WTC11 (cell line): Measurements from ENCODE around the gene PPTC7. TPM values are rescaled to one million over a fixed set of nuclear protein-coding genes. Genes with fewer than 3 reads are reported as not detected.
A peak's percentile ranks its signal among the peaks of the same experiment; 100 is the strongest.

Source experiments
- ATAC-seq: fragments of 200-7000 bp; cut with Tn5 transposase; 2 replicates; pipeline ENCODE4 v1.10.0; 2021; ENCODE audit warnings: mild to moderate bottlenecking, moderate library complexity
- CTCF ChIA-PET: fragments of 300-600 bp; sonication (Branson Sonifier 250); formaldehyde crosslinking; loops from one replicate; lab custom pipeline; 2021; ENCODE audit warnings: antibody characterized with exemption; lab: Charles Lee
- POLR2A ChIA-PET: fragments of 350-600 bp; sonication (Branson Sonifier 250); formaldehyde crosslinking; loops from one replicate; lab custom pipeline; 2021; ENCODE audit warnings: antibody characterized with exemption; lab: Charles Lee
- DNase-seq: peaks from one replicate; pipeline ENCODE4 v3.0.0; 2021; ENCODE audit warnings: low spot score
- H3K27ac Mint-ChIP-seq: 2 replicates; pipeline ENCODE4 v1.8.0; 2021; ENCODE audit warnings: mixed read lengths
- H3K27me3 Mint-ChIP-seq: 2 replicates; pipeline ENCODE4 v1.8.0; 2021; ENCODE audit warnings: low read depth, mild to moderate bottlenecking, moderate library complexity, mixed read lengths
- H3K36me3 Mint-ChIP-seq: 2 replicates; pipeline ENCODE4 v1.8.0; 2021; ENCODE audit warnings: mixed read lengths
- H3K4me1 Mint-ChIP-seq: 2 replicates; pipeline ENCODE4 v1.8.0; 2022; ENCODE audit warnings: mixed read lengths
- H3K4me3 Mint-ChIP-seq: 2 replicates; pipeline ENCODE4 v1.8.0; 2021; ENCODE audit warnings: mild to moderate bottlenecking, moderate library complexity, mixed read lengths
- H3K9me3 Mint-ChIP-seq: 2 replicates; pipeline ENCODE4 v1.8.0; 2021; ENCODE audit warnings: mixed read lengths
- E2F1 ChIP-seq: sonication (generic); formaldehyde crosslinking; IDR thresholded peaks from 2 replicates; pipeline ENCODE4 v1.8.0; 2022; ENCODE audit warnings: mild to moderate bottlenecking, missing genetic modification reagents
- ETV6 ChIP-seq: sonication (generic); formaldehyde crosslinking; IDR thresholded peaks from 2 replicates; pipeline ENCODE4 v1.8.1; 2022; ENCODE audit warnings: mild to moderate bottlenecking, missing genetic modification reagents
- GABPB1 ChIP-seq: sonication (generic); formaldehyde crosslinking; IDR thresholded peaks from 2 replicates; pipeline ENCODE4 v1.8.1; 2023; ENCODE audit warnings: mild to moderate bottlenecking, missing genetic modification reagents
- GTF2I ChIP-seq: fragments of 250-450 bp; sonication (Bioruptor Pico); conservative IDR thresholded peaks from 2 replicates; pipeline ENCODE4 v1.4.0; 2021; ENCODE audit warnings: mild to moderate bottlenecking
- HMGXB4 ChIP-seq: sonication (generic); formaldehyde crosslinking; IDR thresholded peaks from 2 replicates; pipeline ENCODE4 v1.8.1; 2023; ENCODE audit warnings: mild to moderate bottlenecking, moderate library complexity, missing genetic modification reagents
- JAZF1 ChIP-seq: fragments of 250-450 bp; sonication (Bioruptor Pico); IDR thresholded peaks from 2 replicates; pipeline ENCODE4 v1.9.0; 2021; ENCODE audit warnings: moderate library complexity, mild to moderate bottlenecking, inconsistent platforms
- KAT7 ChIP-seq: sonication (generic); formaldehyde crosslinking; IDR thresholded peaks from 2 replicates; pipeline ENCODE4 v1.8.1; 2023; ENCODE audit warnings: missing genetic modification reagents, mild to moderate bottlenecking, borderline replicate concordance
- NR3C1 ChIP-seq: sonication (generic); formaldehyde crosslinking; conservative IDR thresholded peaks from 2 replicates; pipeline ENCODE4 v1.8.1; 2023; ENCODE audit warnings: low read depth, mild to moderate bottlenecking, missing genetic modification reagents
- OVOL2 ChIP-seq: fragments of 250-450 bp; sonication (Bioruptor Pico); IDR thresholded peaks from 2 replicates; pipeline ENCODE4 v1.9.0; 2021; ENCODE audit warnings: mild to moderate bottlenecking, borderline replicate concordance
- RELA ChIP-seq: sonication (generic); formaldehyde crosslinking; IDR thresholded peaks from 2 replicates; pipeline ENCODE4 v1.8.1; 2022; ENCODE audit warnings: missing genetic modification reagents, mild to moderate bottlenecking, borderline replicate concordance
- SP1 ChIP-seq: sonication (generic); formaldehyde crosslinking; conservative IDR thresholded peaks from 2 replicates; pipeline ENCODE4 v1.8.1; 2022; ENCODE audit warnings: missing genetic modification reagents
- TCF7 ChIP-seq: sonication (generic); formaldehyde crosslinking; IDR thresholded peaks from 2 replicates; pipeline ENCODE4 v1.8.0; 2022; ENCODE audit warnings: mild to moderate bottlenecking, low read depth, missing genetic modification reagents, moderate library complexity
- TEAD4 ChIP-seq: sonication (generic); formaldehyde crosslinking; IDR thresholded peaks from 2 replicates; pipeline ENCODE4 v1.8.0; 2022; ENCODE audit warnings: mild to moderate bottlenecking, missing genetic modification reagents
- ZNF121 ChIP-seq: sonication (generic); formaldehyde crosslinking; IDR thresholded peaks from 2 replicates; pipeline ENCODE4 v1.8.0; 2023; ENCODE audit warnings: missing genetic modification reagents
- total RNA-seq: library from RNA; stranded (reverse); gene quantifications from 3 replicates; pipeline ENCODE4 v1.2.3, GENCODE V29; 2021
- TF ChIP-seq, protein P1 (sequence below): fragments of 250-450 bp; sonication (Bioruptor Pico); IDR thresholded peaks from 2 replicates; pipeline ENCODE4 v1.9.0; 2021; ENCODE audit warnings: mild to moderate bottlenecking
- TF ChIP-seq, protein P2 (sequence below): sonication (generic); formaldehyde crosslinking; IDR thresholded peaks from 2 replicates; pipeline ENCODE4 v1.8.1; 2023; ENCODE audit warnings: mild to moderate bottlenecking, missing genetic modification reagents, moderate library complexity
- TF ChIP-seq, protein P3 (sequence below): sonication (generic); formaldehyde crosslinking; IDR thresholded peaks from 2 replicates; pipeline ENCODE4 v1.8.1; 2022; ENCODE audit warnings: low read depth, mild to moderate bottlenecking, moderate library complexity, missing genetic modification reagents, borderline replicate concordance
- TF ChIP-seq, protein P4 (sequence below): fragments of 200-600 bp; IDR thresholded peaks from 2 replicates; pipeline ENCODE4 v1.8.0; 2022; ENCODE audit warnings: antibody characterized with exemption
- TF ChIP-seq, protein P5 (sequence below): sonication (generic); formaldehyde crosslinking; conservative IDR thresholded peaks from 2 replicates; pipeline ENCODE4 v1.8.1; 2023; ENCODE audit warnings: mild to moderate bottlenecking, low read depth, missing genetic modification reagents, moderate library complexity
- TF ChIP-seq, protein P6 (sequence below): sonication (generic); formaldehyde crosslinking; conservative IDR thresholded peaks from 2 replicates; pipeline ENCODE4 v1.8.1; 2022; ENCODE audit warnings: mild to moderate bottlenecking, missing genetic modification reagents

PPTC7 gene
- total RNA-seq, 1 experiment from 2014 or later = 15.6 TPM

- TF ChIP-seq, protein P1, sequence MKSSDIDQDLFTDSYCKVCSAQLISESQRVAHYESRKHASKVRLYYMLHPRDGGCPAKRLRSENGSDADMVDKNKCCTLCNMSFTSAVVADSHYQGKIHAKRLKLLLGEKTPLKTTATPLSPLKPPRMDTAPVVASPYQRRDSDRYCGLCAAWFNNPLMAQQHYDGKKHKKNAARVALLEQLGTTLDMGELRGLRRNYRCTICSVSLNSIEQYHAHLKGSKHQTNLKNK (CRISPR knock-in tag) = no peak
Measured at GRCh38 chr12:110566993-110567392, 16.1 kb downstream of the PPTC7 start (continued).

- H3K27me3 Mint-ChIP-seq = peaks cover 2% of the 10 kb centered on the region; the same call in 1 of the 2 replicates
- H3K9me3 Mint-ChIP-seq = peaks cover 11% of the 10 kb centered on the region
- POLR2A ChIA-PET = no interaction called here
- H3K4me3 Mint-ChIP-seq = no peak overlapping the region
- no peak for DNase-seq
- H3K4me1 Mint-ChIP-seq = peaks cover 25% of the 10 kb centered on the region
- H3K36me3 Mint-ChIP-seq = peaks cover 16% of the 10 kb centered on the region
- CTCF ChIA-PET = interaction anchor here (0.6 to 1.5 kb wide), 3 partner anchors 11 to 1821 kb away, joined by 3 to 9 read pairs (median 4); no protein-coding TSS in a partner anchor
- TF ChIP-seq, protein P2, sequence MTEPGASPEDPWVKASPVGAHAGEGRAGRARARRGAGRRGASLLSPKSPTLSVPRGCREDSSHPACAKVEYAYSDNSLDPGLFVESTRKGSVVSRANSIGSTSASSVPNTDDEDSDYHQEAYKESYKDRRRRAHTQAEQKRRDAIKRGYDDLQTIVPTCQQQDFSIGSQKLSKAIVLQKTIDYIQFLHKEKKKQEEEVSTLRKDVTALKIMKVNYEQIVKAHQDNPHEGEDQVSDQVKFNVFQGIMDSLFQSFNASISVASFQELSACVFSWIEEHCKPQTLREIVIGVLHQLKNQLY (CRISPR knock-in tag) = no peak
- TF ChIP-seq NR3C1 (no peak), E2F1 (CRISPR knock-in tag) (no peak), JAZF1 (no peak), SP1 (CRISPR knock-in tag) (no peak), OVOL2 (CRISPR knock-in tag) (no peak)
- TF ChIP-seq, protein P3, sequence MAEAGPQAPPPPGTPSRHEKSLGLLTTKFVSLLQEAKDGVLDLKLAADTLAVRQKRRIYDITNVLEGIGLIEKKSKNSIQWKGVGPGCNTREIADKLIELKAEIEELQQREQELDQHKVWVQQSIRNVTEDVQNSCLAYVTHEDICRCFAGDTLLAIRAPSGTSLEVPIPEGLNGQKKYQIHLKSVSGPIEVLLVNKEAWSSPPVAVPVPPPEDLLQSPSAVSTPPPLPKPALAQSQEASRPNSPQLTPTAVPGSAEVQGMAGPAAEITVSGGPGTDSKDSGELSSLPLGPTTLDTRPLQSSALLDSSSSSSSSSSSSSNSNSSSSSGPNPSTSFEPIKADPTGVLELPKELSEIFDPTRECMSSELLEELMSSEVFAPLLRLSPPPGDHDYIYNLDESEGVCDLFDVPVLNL (CRISPR knock-in tag) = no peak
- H3K27ac Mint-ChIP-seq = peak overlapping the region; percentile 26; the same call in 1 of the 2 replicates
- ATAC-seq = no peak
Measured at GRCh38 chr12:110565894-110566871, 16.9 kb downstream of the PPTC7 start.

DNA sequence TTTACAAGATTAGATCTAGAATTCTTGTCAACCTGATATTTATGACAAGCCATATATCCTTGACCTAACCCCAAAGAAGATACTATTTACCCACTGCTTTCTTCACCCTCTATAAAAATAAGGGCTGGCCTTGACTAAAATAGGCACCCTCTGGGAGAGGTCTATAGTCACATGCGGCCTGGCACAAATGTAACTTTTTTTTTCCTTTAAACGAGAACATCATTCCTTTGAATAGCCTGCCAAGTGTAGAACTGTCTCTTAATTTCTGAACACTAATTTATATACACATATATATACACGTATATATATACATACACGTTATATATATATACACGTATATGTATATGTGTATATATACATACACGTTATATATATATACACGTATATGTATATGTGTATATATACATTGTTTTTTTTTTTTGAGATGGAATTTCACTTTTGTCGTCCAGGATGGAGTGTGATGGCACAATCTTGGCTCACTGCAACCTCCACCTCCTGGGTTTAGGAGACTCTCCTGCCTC, 18.6 kb downstream of the PPTC7 start:
- H3K36me3 Mint-ChIP-seq = peaks cover 7% of the 10 kb centered on the region
- H3K9me3 Mint-ChIP-seq = peaks cover 3% of the 10 kb centered on the region
- CTCF ChIA-PET = no interaction called here
- no peak for DNase-seq
- H3K27me3 Mint-ChIP-seq = no peaks in the 10 kb centered on the region
- no peak for ATAC-seq
- peaks cover 29% of the 10 kb centered on the region for H3K4me1 Mint-ChIP-seq
- POLR2A ChIA-PET = no interaction called here
- H3K27ac Mint-ChIP-seq = no peak overlapping the region
- H3K4me3 Mint-ChIP-seq = no peak overlapping the region
- TF ChIP-seq KAT7 = no peak
- no peak for TF ChIP-seq HMGXB4 (CRISPR knock-in tag)
- TF ChIP-seq ZNF121 = no peak
- no peak for TF ChIP-seq GABPB1
- no peak for TF ChIP-seq NR3C1
- no peak for TF ChIP-seq TCF7 (CRISPR knock-in tag)
- TF ChIP-seq, protein P4, sequence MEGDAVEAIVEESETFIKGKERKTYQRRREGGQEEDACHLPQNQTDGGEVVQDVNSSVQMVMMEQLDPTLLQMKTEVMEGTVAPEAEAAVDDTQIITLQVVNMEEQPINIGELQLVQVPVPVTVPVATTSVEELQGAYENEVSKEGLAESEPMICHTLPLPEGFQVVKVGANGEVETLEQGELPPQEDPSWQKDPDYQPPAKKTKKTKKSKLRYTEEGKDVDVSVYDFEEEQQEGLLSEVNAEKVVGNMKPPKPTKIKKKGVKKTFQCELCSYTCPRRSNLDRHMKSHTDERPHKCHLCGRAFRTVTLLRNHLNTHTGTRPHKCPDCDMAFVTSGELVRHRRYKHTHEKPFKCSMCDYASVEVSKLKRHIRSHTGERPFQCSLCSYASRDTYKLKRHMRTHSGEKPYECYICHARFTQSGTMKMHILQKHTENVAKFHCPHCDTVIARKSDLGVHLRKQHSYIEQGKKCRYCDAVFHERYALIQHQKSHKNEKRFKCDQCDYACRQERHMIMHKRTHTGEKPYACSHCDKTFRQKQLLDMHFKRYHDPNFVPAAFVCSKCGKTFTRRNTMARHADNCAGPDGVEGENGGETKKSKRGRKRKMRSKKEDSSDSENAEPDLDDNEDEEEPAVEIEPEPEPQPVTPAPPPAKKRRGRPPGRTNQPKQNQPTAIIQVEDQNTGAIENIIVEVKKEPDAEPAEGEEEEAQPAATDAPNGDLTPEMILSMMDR = no peak
- TF ChIP-seq, protein P5, sequence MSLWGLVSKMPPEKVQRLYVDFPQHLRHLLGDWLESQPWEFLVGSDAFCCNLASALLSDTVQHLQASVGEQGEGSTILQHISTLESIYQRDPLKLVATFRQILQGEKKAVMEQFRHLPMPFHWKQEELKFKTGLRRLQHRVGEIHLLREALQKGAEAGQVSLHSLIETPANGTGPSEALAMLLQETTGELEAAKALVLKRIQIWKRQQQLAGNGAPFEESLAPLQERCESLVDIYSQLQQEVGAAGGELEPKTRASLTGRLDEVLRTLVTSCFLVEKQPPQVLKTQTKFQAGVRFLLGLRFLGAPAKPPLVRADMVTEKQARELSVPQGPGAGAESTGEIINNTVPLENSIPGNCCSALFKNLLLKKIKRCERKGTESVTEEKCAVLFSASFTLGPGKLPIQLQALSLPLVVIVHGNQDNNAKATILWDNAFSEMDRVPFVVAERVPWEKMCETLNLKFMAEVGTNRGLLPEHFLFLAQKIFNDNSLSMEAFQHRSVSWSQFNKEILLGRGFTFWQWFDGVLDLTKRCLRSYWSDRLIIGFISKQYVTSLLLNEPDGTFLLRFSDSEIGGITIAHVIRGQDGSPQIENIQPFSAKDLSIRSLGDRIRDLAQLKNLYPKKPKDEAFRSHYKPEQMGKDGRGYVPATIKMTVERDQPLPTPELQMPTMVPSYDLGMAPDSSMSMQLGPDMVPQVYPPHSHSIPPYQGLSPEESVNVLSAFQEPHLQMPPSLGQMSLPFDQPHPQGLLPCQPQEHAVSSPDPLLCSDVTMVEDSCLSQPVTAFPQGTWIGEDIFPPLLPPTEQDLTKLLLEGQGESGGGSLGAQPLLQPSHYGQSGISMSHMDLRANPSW = no peak
- no peak for TF ChIP-seq ETV6 (CRISPR knock-in tag)
- no peak for TF ChIP-seq TEAD4 (CRISPR knock-in tag)
- TF ChIP-seq GTF2I (CRISPR knock-in tag) = no peak
- no peak for TF ChIP-seq RELA (CRISPR knock-in tag)
- TF ChIP-seq, protein P6, sequence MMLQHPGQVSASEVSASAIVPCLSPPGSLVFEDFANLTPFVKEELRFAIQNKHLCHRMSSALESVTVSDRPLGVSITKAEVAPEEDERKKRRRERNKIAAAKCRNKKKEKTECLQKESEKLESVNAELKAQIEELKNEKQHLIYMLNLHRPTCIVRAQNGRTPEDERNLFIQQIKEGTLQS = no peak
